SU-DHL-6 (cell line): ENCODE results near the gene ZBED2.

Source experiments
- H2AFZ ChIP-seq: fragments of 200-600 bp; sonication (generic); 2 replicates; pipeline ENCODE4 v1.6.1; 2014; ENCODE audit warnings: low read depth, mild to moderate bottlenecking, moderate library complexity, mixed read lengths, antibody characterized with exemption, low read length; ENCODE audit not compliant: severe bottlenecking
- H3F3A ChIP-seq: fragments of 200-600 bp; shearing (Covaris generic); 2 replicates; pipeline ENCODE4 v1.6.0; 2016; ENCODE audit warnings: antibody characterized with exemption, mild to moderate bottlenecking; ENCODE audit not compliant: insufficient read depth
- H3K27ac ChIP-seq: fragments of 200-600 bp; sonication (generic); 2 replicates; pipeline ENCODE4 v1.5.1; 2016; ENCODE audit warnings: low read depth, mild to moderate bottlenecking, low read length, moderate library complexity, mixed read lengths
- H3K27me3 ChIP-seq: fragments of 200-600 bp; sonication (generic), shearing (Covaris generic); 2 replicates; pipeline ENCODE4 v1.6.0; 2014; ENCODE audit warnings: mild to moderate bottlenecking, low read length
- H3K36me3 ChIP-seq: fragments of 200-600 bp; sonication (generic); 2 replicates; pipeline ENCODE4 v1.6.1; 2014; ENCODE audit warnings: mild to moderate bottlenecking, low read length, mixed read lengths
- H3K4me2 ChIP-seq: fragments of 300-600, 200-600 bp; shearing (Covaris generic), sonication (generic); 2 replicates; pipeline ENCODE4 v1.6.0; 2014; ENCODE audit warnings: low read length, low read depth, mild to moderate bottlenecking; ENCODE audit not compliant: poor library complexity, severe bottlenecking
- H3K4me3 ChIP-seq: fragments of 200-600 bp; sonication (generic); 2 replicates; pipeline ENCODE4 v1.5.1; 2014; ENCODE audit warnings: antibody characterized with exemption, low read length, mild to moderate bottlenecking, mixed read lengths; ENCODE audit not compliant: insufficient read depth, poor library complexity, severe bottlenecking
- H3K79me2 ChIP-seq: fragments of 200-600 bp; sonication (generic); 2 replicates; pipeline ENCODE4 v1.6.1; 2014; ENCODE audit warnings: mild to moderate bottlenecking, low read length, moderate library complexity; ENCODE audit not compliant: insufficient read depth
- H3K9ac ChIP-seq: fragments of 200-600 bp; sonication (generic); 2 replicates; pipeline ENCODE4 v1.7.0; 2014; ENCODE audit warnings: mild to moderate bottlenecking, low read length
- H3K9me2 ChIP-seq: fragments of 200-600 bp; sonication (generic); replicated peaks from 2 replicates; pipeline ENCODE4 v1.6.1; 2014; ENCODE audit warnings: low read length; ENCODE audit not compliant: insufficient read depth
- H3K9me3 ChIP-seq: fragments of 200-600 bp; sonication (generic); 2 replicates; pipeline ENCODE4 v1.6.1; 2014; ENCODE audit warnings: low read length, mixed read lengths; ENCODE audit not compliant: insufficient read depth
- H4K20me1 ChIP-seq: fragments of 200-600 bp; sonication (generic); 2 replicates; pipeline ENCODE4 v1.6.1; 2014; ENCODE audit warnings: low read depth, mild to moderate bottlenecking, antibody characterized with exemption, low read length, moderate library complexity, mixed read lengths
- CTCF ChIP-seq: fragments of 200-600 bp; sonication (generic); IDR thresholded peaks from one replicate; pipeline ENCODE4 v1.5.1; 2017; ENCODE audit warnings: antibody characterized with exemption, mild to moderate bottlenecking, low read length, moderate library complexity; ENCODE audit not compliant: insufficient read depth, poor library complexity, severe bottlenecking
- EZH2phosphoT487 ChIP-seq: fragments of 200-600 bp; sonication (generic), shearing (Covaris generic); conservative IDR thresholded peaks from 2 replicates; pipeline ENCODE4 v1.6.1; 2018; ENCODE audit warnings: mild to moderate bottlenecking, antibody characterized with exemption, low read length, moderate library complexity, mixed read lengths

ZBED2 gene

GRCh38 chr3:111577798-111578685, 17.1 kb downstream of the ZBED2 start:
- H3K27ac ChIP-seq, result no peak overlapping the region
- H3K27me3 ChIP-seq, result no peaks in the 10 kb centered on the region
- no peak overlapping the region for H3K9ac ChIP-seq
- H3K36me3 ChIP-seq, result no peaks in the 10 kb centered on the region
- H3K4me3 ChIP-seq, result no peak overlapping the region
- H3K9me3 ChIP-seq, result no peaks in the 10 kb centered on the region
- no peak for TF ChIP-seq EZH2phosphoT487
- TF ChIP-seq CTCF, result peak; percentile 27
- H3K9me2 ChIP-seq, result no peaks in the 10 kb centered on the region
- no peaks in the 10 kb centered on the region for H3F3A ChIP-seq
- H4K20me1 ChIP-seq, result no peaks in the 10 kb centered on the region
- no peak overlapping the region for H2AFZ ChIP-seq
- no peaks in the 10 kb centered on the region for H3K79me2 ChIP-seq
- no peak overlapping the region for H3K4me2 ChIP-seq

GRCh38 chr3:111577113-111577512, 18.0 kb downstream of the ZBED2 start:
- Histone ChIP-seq H3K36me3 (no peaks in the 10 kb centered on the region), H3K9me3 (no peaks in the 10 kb centered on the region), H3K4me3 (no peak overlapping the region), H4K20me1 (no peaks in the 10 kb centered on the region), H3K27ac (no peak overlapping the region), H3K4me2 (no peak overlapping the region), H3K9me2 (no peaks in the 10 kb centered on the region), H3F3A (no peaks in the 10 kb centered on the region), H3K27me3 (no peaks in the 10 kb centered on the region), H3K9ac (no peak overlapping the region), H3K79me2 (no peaks in the 10 kb centered on the region), H2AFZ (no peak overlapping the region)
- TF ChIP-seq CTCF (no peak), EZH2phosphoT487 (no peak)

- TF ChIP-seq EZH2phosphoT487 (no peak), CTCF (no peak)
- H2AFZ ChIP-seq, result no peak overlapping the region
- H3K36me3 ChIP-seq, result no peaks in the 10 kb centered on the region
- no peak overlapping the region for H3K27ac ChIP-seq
- no peaks in the 10 kb centered on the region for H4K20me1 ChIP-seq
- H3K4me3 ChIP-seq, result no peak overlapping the region
- H3K9ac ChIP-seq, result no peak overlapping the region
- H3F3A ChIP-seq, result no peaks in the 10 kb centered on the region
- H3K9me3 ChIP-seq, result no peaks in the 10 kb centered on the region
- no peak overlapping the region for H3K4me2 ChIP-seq
- H3K27me3 ChIP-seq, result no peaks in the 10 kb centered on the region
- no peaks in the 10 kb centered on the region for H3K79me2 ChIP-seq
- no peaks in the 10 kb centered on the region for H3K9me2 ChIP-seq
Measured at GRCh38 chr3:111571907-111572460, 23.2 kb downstream of the ZBED2 start.
